HG02759 (cell line): ENCODE data around the gene SNX24.
"Not testable (repeated sequence)": the region's sequence is repeated elsewhere in the genome, so short reads cannot be mapped to it uniquely, and the experiment has no call there.

Experiments used
- ATAC-seq: cut with Tn5 transposase; IDR thresholded peaks from one replicate; pipeline ENCODE4 v1.9.1; 2021; ENCODE audit warnings: mild to moderate bottlenecking, moderate library complexity; ENCODE audit not compliant: unreplicated experiment

SNX24 gene

GRCh38 chr5:122845229-122846050, at the start of gene SNX24:
Gene SNX24 (plus strand): TSS chr5:122845613. CDS start chr5:122845634, 21 bp downstream.
- ATAC-seq, result peak; percentile 85

GRCh38 chr5:122805481-122805880, 39.9 kb upstream of the SNX24 start:
- ATAC-seq, result no peak

GRCh38 chr5:122810405-122810804, 35.0 kb upstream of the SNX24 start:
- no peak for ATAC-seq

GRCh38 chr5:122815218-122815767, 30.1 kb upstream of the SNX24 start:
- ATAC-seq, result no peak

GRCh38 chr5:122816756-122817155, 28.7 kb upstream of the SNX24 start:
- no peak for ATAC-seq

GRCh38 chr5:122831984-122832383, 13.4 kb upstream of the SNX24 start:
- ATAC-seq, result no peak

GRCh38 chr5:122835681-122836080, 9.7 kb upstream of the SNX24 start:
- ATAC-seq, result no peak

GRCh38 chr5:122836947-122837346, 8.5 kb upstream of the SNX24 start:
- no peak for ATAC-seq

- no peak for ATAC-seq
Measured at GRCh38 chr5:122839731-122840130, 5.7 kb upstream of the SNX24 start.

GRCh38 chr5:122842016-122842580, 3.3 kb upstream of the SNX24 start:
- no peak for ATAC-seq

GRCh38 chr5:122844136-122844909, 1.1 kb upstream of the SNX24 start:
- ATAC-seq, result no peak

- ATAC-seq, result peak; percentile 35
Measured at GRCh38 chr5:122844910-122845228, 544 bp upstream of the SNX24 start.

GRCh38 chr5:122846051-122846550, 688 bp downstream of the SNX24 start:
- no peak for ATAC-seq

GRCh38 chr5:122847687-122848081, 2.3 kb downstream of the SNX24 start:
- no peak for ATAC-seq

- ATAC-seq, result no peak
Measured at GRCh38 chr5:122849771-122850170, 4.4 kb downstream of the SNX24 start.

GRCh38 chr5:122857538-122857937, 12.1 kb downstream of the SNX24 start:
- not testable (repeated sequence) for ATAC-seq

GRCh38 chr5:122858451-122858850, 13.0 kb downstream of the SNX24 start:
- ATAC-seq, result no peak

- no peak for ATAC-seq
Measured at GRCh38 chr5:122863240-122863639, 17.8 kb downstream of the SNX24 start.

- ATAC-seq, result no peak
Measured at GRCh38 chr5:122863721-122864120, 18.3 kb downstream of the SNX24 start.

GRCh38 chr5:122864400-122864799, 19.0 kb downstream of the SNX24 start:
- ATAC-seq, result no peak

GRCh38 chr5:122864842-122865241, 19.4 kb downstream of the SNX24 start:
- no peak for ATAC-seq
